OCI-LY7 (cell line): ENCODE results near the gene FAF2. TPM values are rescaled to one million over a fixed set of nuclear protein-coding genes. Genes with fewer than 3 reads are reported as not detected.

Experiments used
- BruUV-seq: library from RNA; stranded (reverse); fragments of 400-500 nt; replicated peaks from 2 replicates; lab custom pipeline; 2021; lab: Mats Ljungman, UMichigan
- CTCF ChIA-PET: fragments of 300-600 bp; sonication (Branson Sonifier 250); formaldehyde crosslinking; loops from one replicate; lab custom pipeline; 2022; ENCODE audit warnings: antibody characterized with exemption; ENCODE audit not compliant: unreplicated experiment; lab: Charles Lee
- POLR2A ChIA-PET: fragments of 300-600 bp; sonication (Branson Sonifier 250); formaldehyde crosslinking; loops from one replicate; lab custom pipeline; 2022; ENCODE audit warnings: antibody characterized with exemption; lab: Charles Lee
- DNase-seq: peaks from one replicate; pipeline ENCODE4 v3.0.0-alpha.2; 2015; ENCODE audit warnings: low spot score
- H2AFZ ChIP-seq: fragments of 200-600 bp; sonication (generic), shearing (Covaris generic); 2 replicates; pipeline ENCODE4 v1.6.1; 2014; ENCODE audit warnings: mild to moderate bottlenecking, antibody characterized with exemption, low read length, moderate library complexity
- H3K27ac ChIP-seq: fragments of 200-600 bp; sonication (generic); 2 replicates; pipeline ENCODE4 v1.5.1; 2014; ENCODE audit warnings: mixed run types, low read depth, mild to moderate bottlenecking, moderate library complexity, low read length, inconsistent platforms; ENCODE audit not compliant: poor library complexity, severe bottlenecking
- H3K36me3 ChIP-seq: fragments of 200-600 bp; sonication (generic); 2 replicates; pipeline ENCODE4 v1.6.1; 2014; ENCODE audit warnings: mild to moderate bottlenecking, antibody characterized with exemption, low read length, moderate library complexity, mixed read lengths; ENCODE audit not compliant: insufficient read depth
- H3K4me1 ChIP-seq: fragments of 200-600 bp; sonication (generic); 2 replicates; pipeline ENCODE4 v1.5.1; 2014; ENCODE audit warnings: mild to moderate bottlenecking, low read length; ENCODE audit not compliant: insufficient read depth, poor library complexity, severe bottlenecking
- H3K4me2 ChIP-seq: fragments of 200-600 bp; sonication (generic); 2 replicates; pipeline ENCODE4 v1.6.1; 2014; ENCODE audit warnings: mild to moderate bottlenecking, low read length
- H3K4me3 ChIP-seq: fragments of 200-600 bp; sonication (generic); 2 replicates; pipeline ENCODE4 v1.5.1; 2014; ENCODE audit warnings: mild to moderate bottlenecking, low read depth, low read length; ENCODE audit not compliant: poor library complexity, severe bottlenecking
- H3K79me2 ChIP-seq: fragments of 200-600 bp; sonication (generic); 2 replicates; pipeline ENCODE4 v1.6.1; 2016; ENCODE audit warnings: low read depth, mild to moderate bottlenecking, low read length, moderate library complexity, mixed read lengths; ENCODE audit not compliant: insufficient read depth
- H3K9me2 ChIP-seq: fragments of 200-600 bp; sonication (generic); 2 replicates; pipeline ENCODE4 v1.6.1; 2016; ENCODE audit warnings: mild to moderate bottlenecking, low read length, mixed read lengths; ENCODE audit not compliant: insufficient read depth
- H3K9me3 ChIP-seq: fragments of 200-600 bp; sonication (generic); 2 replicates; pipeline ENCODE4 v1.6.1; 2014; ENCODE audit warnings: mild to moderate bottlenecking, mixed run types, low read length, mixed read lengths
- H4K20me1 ChIP-seq: fragments of 200-600 bp; sonication (generic); 2 replicates; pipeline ENCODE4 v1.6.1; 2014; ENCODE audit warnings: mild to moderate bottlenecking, antibody characterized with exemption, low read length, moderate library complexity, mixed read lengths; ENCODE audit not compliant: insufficient read depth
- EZH2phosphoT487 ChIP-seq: fragments of 200-600 bp; sonication (generic); IDR thresholded peaks from 2 replicates; pipeline ENCODE4 v1.6.1; 2018; ENCODE audit warnings: low read depth, borderline replicate concordance, mild to moderate bottlenecking, mixed run types, antibody characterized with exemption, low read length, moderate library complexity, mixed read lengths
- intact Hi-C: fragments of 100-400 bp; cut with micrococcal nuclease; formaldehyde crosslinking; loops from one replicate; pipeline ENCODE4 v1.10.0; 2022; ENCODE audit not compliant: unreplicated experiment
- total RNA-seq, 2 experiments: library from RNA; depleted of rRNA in 1 of 2; stranded (reverse); fragments of >200 nt in 1 of 2; shearing (Covaris generic) in 1 of 2; gene quantifications; 2 replicates each; pipeline ENCODE4 v1.2.3, GENCODE V29; 2014 to 2022
- TF ChIP-seq, protein P1 (sequence below): fragments of 200-600 bp; sonication (generic); conservative IDR thresholded peaks from 2 replicates; pipeline ENCODE4 v1.5.1; 2014; ENCODE audit warnings: mild to moderate bottlenecking, antibody characterized with exemption, low read length, moderate library complexity, mixed read lengths

The FAF2 gene
- total RNA-seq, 2 experiments from 2014 or later, result 36.9 to 49.7 TPM

DNA sequence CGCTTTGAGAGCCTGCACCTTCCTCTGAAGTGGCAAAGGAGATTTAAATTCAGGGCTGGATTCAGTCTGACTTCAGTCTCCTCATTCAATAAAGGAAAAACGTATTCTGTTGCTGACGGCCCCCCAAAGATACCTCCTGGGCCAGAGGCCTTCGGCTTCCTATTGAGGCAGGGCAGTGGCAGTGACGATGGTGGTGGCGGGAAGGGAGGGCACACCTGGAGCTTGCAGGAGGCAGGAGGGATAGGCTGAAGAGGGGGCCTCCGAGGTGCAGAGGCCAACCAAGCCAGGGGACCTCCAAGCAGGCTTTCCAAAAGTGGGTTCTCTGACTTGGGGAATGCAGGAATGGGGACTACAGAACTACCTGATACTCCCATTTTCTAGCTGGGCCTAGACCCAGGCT is 73.1 kb downstream of the FAF2 start:
- no peak overlapping the region for H3K4me3 ChIP-seq
- H3K27ac ChIP-seq, result no peak overlapping the region
- peak overlapping the region; percentile 66; the same call in 1 of the 2 replicates for H2AFZ ChIP-seq
- ChIA-PET CTCF (no interaction called here), POLR2A (no interaction called here)
- H3K9me3 ChIP-seq, result no peaks in the 10 kb centered on the region
- peaks cover 32% of the 10 kb centered on the region for H3K4me1 ChIP-seq
- H3K79me2 ChIP-seq, result no peaks in the 10 kb centered on the region
- TF ChIP-seq, protein P1, sequence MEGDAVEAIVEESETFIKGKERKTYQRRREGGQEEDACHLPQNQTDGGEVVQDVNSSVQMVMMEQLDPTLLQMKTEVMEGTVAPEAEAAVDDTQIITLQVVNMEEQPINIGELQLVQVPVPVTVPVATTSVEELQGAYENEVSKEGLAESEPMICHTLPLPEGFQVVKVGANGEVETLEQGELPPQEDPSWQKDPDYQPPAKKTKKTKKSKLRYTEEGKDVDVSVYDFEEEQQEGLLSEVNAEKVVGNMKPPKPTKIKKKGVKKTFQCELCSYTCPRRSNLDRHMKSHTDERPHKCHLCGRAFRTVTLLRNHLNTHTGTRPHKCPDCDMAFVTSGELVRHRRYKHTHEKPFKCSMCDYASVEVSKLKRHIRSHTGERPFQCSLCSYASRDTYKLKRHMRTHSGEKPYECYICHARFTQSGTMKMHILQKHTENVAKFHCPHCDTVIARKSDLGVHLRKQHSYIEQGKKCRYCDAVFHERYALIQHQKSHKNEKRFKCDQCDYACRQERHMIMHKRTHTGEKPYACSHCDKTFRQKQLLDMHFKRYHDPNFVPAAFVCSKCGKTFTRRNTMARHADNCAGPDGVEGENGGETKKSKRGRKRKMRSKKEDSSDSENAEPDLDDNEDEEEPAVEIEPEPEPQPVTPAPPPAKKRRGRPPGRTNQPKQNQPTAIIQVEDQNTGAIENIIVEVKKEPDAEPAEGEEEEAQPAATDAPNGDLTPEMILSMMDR, result no peak
- TF ChIP-seq EZH2phosphoT487, result no peak
- H3K36me3 ChIP-seq, result peaks cover 12% of the 10 kb centered on the region
- H4K20me1 ChIP-seq, result no peaks in the 10 kb centered on the region
- no peaks in the 10 kb centered on the region for H3K9me2 ChIP-seq
- H3K4me2 ChIP-seq, result no peak overlapping the region
- intact Hi-C loops, result no loop called here
- no peak for DNase-seq
- no TSS peak for BruUV-seq

DNA sequence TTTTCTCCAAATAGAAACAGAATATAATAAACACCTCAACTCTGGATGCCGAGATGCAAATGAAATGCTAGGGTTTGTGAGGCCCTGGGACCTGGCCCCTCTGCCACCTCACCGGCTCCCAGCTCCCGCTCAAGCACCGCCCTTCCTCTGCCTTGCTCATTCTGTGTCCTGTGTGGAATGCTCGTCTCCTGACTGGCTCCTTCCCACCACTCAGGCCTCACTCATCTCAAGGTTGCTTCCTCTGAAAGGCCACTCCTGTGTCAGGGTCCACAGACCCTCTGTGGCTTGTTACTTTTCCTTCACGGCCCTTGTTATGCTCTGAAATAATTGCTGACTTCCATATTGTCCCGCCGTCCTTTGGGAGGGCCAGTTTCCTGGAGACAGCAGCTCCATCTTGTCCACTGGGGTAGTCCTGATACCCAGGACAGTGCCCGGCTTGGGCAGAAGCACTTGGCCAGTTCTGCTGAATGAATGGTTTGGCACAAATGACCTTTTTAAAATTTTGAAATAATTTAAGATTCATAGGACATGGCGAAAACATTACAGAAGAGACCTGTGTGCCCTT is 73.6 kb downstream of the FAF2 start:
- Histone ChIP-seq H2AFZ (peak overlapping the region; percentile 66), H3K4me1 (peaks cover 37% of the 10 kb centered on the region), H4K20me1 (no peaks in the 10 kb centered on the region), H3K36me3 (peaks cover 17% of the 10 kb centered on the region), H3K79me2 (peaks cover 4% of the 10 kb centered on the region; the same call in 1 of the 2 replicates), H3K27ac (no peak overlapping the region), H3K9me3 (no peaks in the 10 kb centered on the region), H3K9me2 (no peaks in the 10 kb centered on the region), H3K4me3 (no peak overlapping the region), H3K4me2 (0 out of 2 replicates have a peak overlapping the region, but pooled peaks have one; percentile 71)
- TF ChIP-seq, protein P1, result no peak
- no peak for TF ChIP-seq EZH2phosphoT487
- POLR2A ChIA-PET, result no interaction called here
- intact Hi-C loops, result no loop called here
- BruUV-seq, result no TSS peak
- CTCF ChIA-PET, result no interaction called here
- DNase-seq, result no peak

DNA sequence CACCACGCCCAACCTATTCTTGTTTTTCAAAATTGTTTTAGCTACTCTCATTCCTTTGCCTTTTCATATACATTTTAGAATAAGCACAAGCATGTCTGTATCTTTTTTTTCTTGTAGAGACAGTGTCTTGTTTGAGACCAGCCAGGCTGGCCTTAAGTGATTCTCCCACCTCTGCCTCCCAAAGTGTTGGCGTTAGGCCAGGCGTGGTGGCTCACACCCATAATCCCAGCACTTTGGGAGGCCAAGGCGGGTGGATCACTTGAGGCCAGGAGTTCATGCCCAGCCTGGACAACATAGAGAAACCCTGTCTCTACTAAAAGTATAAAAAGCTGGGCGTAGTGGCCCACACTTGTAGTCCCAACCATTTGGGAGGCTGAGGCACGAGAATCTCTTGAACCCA is 76.0 kb downstream of the FAF2 start:
- Histone ChIP-seq H3K36me3 (peaks cover 38% of the 10 kb centered on the region), H2AFZ (no peak overlapping the region), H3K4me1 (peaks cover 60% of the 10 kb centered on the region), H3K9me3 (no peaks in the 10 kb centered on the region), H3K9me2 (no peaks in the 10 kb centered on the region), H3K27ac (no peak overlapping the region), H3K79me2 (peaks cover 8% of the 10 kb centered on the region; the same call in 1 of the 2 replicates), H3K4me3 (no peak overlapping the region), H4K20me1 (no peaks in the 10 kb centered on the region), H3K4me2 (no peak overlapping the region)
- intact Hi-C loops, result no loop called here
- ChIA-PET POLR2A (interaction anchor here (0.6 to 2.6 kb wide), 3 partner anchors 9 to 1926 kb away, joined by 3 to 9 read pairs (median 3); no protein-coding TSS in a partner anchor), CTCF (no interaction called here)
- BruUV-seq, result no TSS peak
- no peak for TF ChIP-seq EZH2phosphoT487
- TF ChIP-seq, protein P1, result no peak
- no peak for DNase-seq
